ENCODE measurements around the gene NRG3.

Gene NRG3

GRCh38 chr10:82391971-82392370 lies 517.0 kb downstream of the NRG3 start:
- H3K27ac ChIP-seq = no peak overlapping the region
- TF ChIP-seq CTCF (conservative IDR thresholded peaks at IDR 0.05) = no peak

- TF ChIP-seq CTCF (conservative IDR thresholded peaks at IDR 0.05) = no peak
- H3K27ac ChIP-seq = no peak overlapping the region
Measured at GRCh38 chr10:82392533-82392932, 517.5 kb downstream of the NRG3 start.

- H3K27ac ChIP-seq = no peak overlapping the region
- no peak for TF ChIP-seq CTCF (conservative IDR thresholded peaks at IDR 0.05)
Measured at GRCh38 chr10:82394122-82394521, 519.1 kb downstream of the NRG3 start.

GRCh38 chr10:82394987-82395386 lies 520.0 kb downstream of the NRG3 start:
- no peak for TF ChIP-seq CTCF (conservative IDR thresholded peaks at IDR 0.05)
- H3K27ac ChIP-seq = no peak overlapping the region

- no peak overlapping the region for H3K27ac ChIP-seq
- no peak for TF ChIP-seq CTCF (conservative IDR thresholded peaks at IDR 0.05)
Measured at GRCh38 chr10:82396886-82397285, 521.9 kb downstream of the NRG3 start.

GRCh38 chr10:82397854-82398253 lies 522.9 kb downstream of the NRG3 start:
- H3K27ac ChIP-seq = no peak overlapping the region
- no peak for TF ChIP-seq CTCF (conservative IDR thresholded peaks at IDR 0.05)

- no peak for TF ChIP-seq CTCF (conservative IDR thresholded peaks at IDR 0.05)
- no peak overlapping the region for H3K27ac ChIP-seq
Measured at GRCh38 chr10:82399850-82400249, 524.9 kb downstream of the NRG3 start.

- no peak for TF ChIP-seq CTCF (conservative IDR thresholded peaks at IDR 0.05)
- no peak overlapping the region for H3K27ac ChIP-seq
Measured at GRCh38 chr10:82400841-82401240, 525.8 kb downstream of the NRG3 start.

All from VCaP (cell line).